HUES6 (cell line): ENCODE measurements around the gene TOM1L2.
A peak's percentile ranks its signal among the peaks of the same experiment; 100 is the strongest.

Experiments
- H3K27ac ChIP-seq: 2 replicates; pipeline ENCODE4 v1.7.0; 2013; ENCODE audit warnings: low read depth, mild to moderate bottlenecking, low read length, inconsistent platforms
- H3K27me3 ChIP-seq: 2 replicates; pipeline ENCODE4 v1.6.1; 2013; ENCODE audit warnings: low read length; ENCODE audit not compliant: control insufficient read depth, insufficient read depth
- H3K36me3 ChIP-seq: 2 replicates; pipeline ENCODE4 v1.6.1; 2013; ENCODE audit warnings: low read length; ENCODE audit not compliant: control insufficient read depth, insufficient read depth
- H3K4me1 ChIP-seq: 2 replicates; pipeline ENCODE4 v1.6.1; 2013; ENCODE audit warnings: low read length; ENCODE audit not compliant: control insufficient read depth, insufficient read depth
- H3K4me3 ChIP-seq: 2 replicates; pipeline ENCODE4 v1.5.1; 2013; ENCODE audit warnings: low read depth, low read length
- H3K9ac ChIP-seq: one replicate; pipeline ENCODE4 v1.6.1; 2013; ENCODE audit warnings: mild to moderate bottlenecking, low read length
- H3K9me3 ChIP-seq: 2 replicates; pipeline ENCODE4 v1.6.1; 2013; ENCODE audit warnings: low read depth, low read length; ENCODE audit not compliant: control insufficient read depth, insufficient read depth

Gene TOM1L2

DNA sequence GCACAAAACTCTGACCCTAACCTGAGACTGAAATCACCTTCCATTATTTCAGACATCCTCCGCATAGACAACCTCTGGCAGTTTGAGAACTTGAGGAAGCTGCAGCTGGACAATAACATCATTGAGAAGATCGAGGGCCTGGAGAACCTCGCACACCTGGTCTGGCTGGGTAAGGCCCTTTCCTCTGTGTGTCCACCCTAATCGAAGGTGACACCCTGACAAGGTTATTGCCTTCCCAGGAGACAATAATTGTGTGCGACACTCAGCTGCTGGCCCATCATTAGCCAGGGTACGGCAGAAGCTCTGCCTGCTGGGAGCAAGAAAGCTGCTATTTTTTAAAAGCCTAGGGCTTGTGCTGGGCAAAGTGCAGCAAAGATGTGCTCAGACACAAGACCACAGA is 11.6 kb upstream of the TOM1L2 start:
- Histone ChIP-seq H3K4me1 (no peaks in the 10 kb centered on the region), H3K9ac (no peak overlapping the region), H3K27ac (no peak overlapping the region), H3K36me3 (no peaks in the 10 kb centered on the region), H3K4me3 (no peak overlapping the region), H3K9me3 (no peaks in the 10 kb centered on the region), H3K27me3 (no peaks in the 10 kb centered on the region)

GRCh38 chr17:17983376-17983775 is 11.2 kb upstream of the TOM1L2 start:
- no peak overlapping the region for H3K9ac ChIP-seq
- H3K27ac ChIP-seq, result no peak overlapping the region
- H3K36me3 ChIP-seq, result no peaks in the 10 kb centered on the region
- H3K4me3 ChIP-seq, result no peak overlapping the region
- H3K9me3 ChIP-seq, result no peaks in the 10 kb centered on the region
- no peaks in the 10 kb centered on the region for H3K27me3 ChIP-seq
- no peaks in the 10 kb centered on the region for H3K4me1 ChIP-seq

DNA sequence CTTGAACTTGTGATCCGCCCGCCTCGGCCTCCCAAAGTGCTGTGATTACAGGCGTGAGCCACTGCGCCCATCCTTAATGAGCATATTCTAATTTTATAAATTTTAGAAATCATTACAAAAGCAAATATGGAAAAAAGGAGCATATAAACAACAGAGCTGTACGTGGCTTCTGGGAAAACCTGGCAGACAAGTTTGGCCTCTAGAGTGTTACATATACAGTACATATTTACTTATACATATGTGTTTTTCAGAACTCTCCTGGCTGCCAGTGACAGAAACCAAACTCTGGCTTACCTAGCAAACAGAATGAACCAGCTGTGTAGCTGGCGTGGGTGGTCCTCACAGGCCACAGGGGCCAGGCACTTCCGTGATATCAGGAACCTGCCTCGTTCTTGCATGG is 10.6 kb upstream of the TOM1L2 start:
- Histone ChIP-seq H3K9me3 (no peaks in the 10 kb centered on the region), H3K36me3 (no peaks in the 10 kb centered on the region), H3K27ac (no peak overlapping the region), H3K27me3 (no peaks in the 10 kb centered on the region), H3K4me1 (no peaks in the 10 kb centered on the region), H3K4me3 (no peak overlapping the region), H3K9ac (no peak overlapping the region)

DNA sequence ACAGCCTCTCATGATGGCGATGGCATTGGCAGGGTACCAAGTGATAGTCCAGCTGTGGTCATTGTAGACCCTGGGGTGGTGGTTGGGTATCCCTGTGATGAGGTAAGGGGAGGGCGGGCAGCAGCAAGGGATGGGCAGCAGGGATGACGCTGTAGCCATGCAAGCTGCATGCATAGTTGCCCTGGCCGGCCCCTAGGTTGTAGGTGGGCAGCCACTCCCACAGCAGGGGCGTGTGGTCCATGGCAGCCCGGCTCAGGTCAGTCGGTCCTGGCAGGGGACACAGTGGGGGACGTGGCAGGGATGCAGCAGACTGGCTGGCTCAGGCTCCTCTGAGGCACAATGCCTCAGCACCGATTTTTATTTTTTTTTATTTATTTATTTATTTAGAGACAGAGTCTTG is 9.1 kb upstream of the TOM1L2 start:
- Histone ChIP-seq H3K9me3 (no peaks in the 10 kb centered on the region), H3K4me1 (no peaks in the 10 kb centered on the region)

GRCh38 chr17:17979778-17980177 is 7.6 kb upstream of the TOM1L2 start:
- no peak overlapping the region for H3K27ac ChIP-seq
- H3K9me3 ChIP-seq, result no peaks in the 10 kb centered on the region
- no peaks in the 10 kb centered on the region for H3K27me3 ChIP-seq
- H3K36me3 ChIP-seq, result no peaks in the 10 kb centered on the region
- no peak overlapping the region for H3K4me3 ChIP-seq
- H3K4me1 ChIP-seq, result no peaks in the 10 kb centered on the region
- no peak overlapping the region for H3K9ac ChIP-seq

More for the DNA sequence above, 9.1 kb upstream of the TOM1L2 start:
- Histone ChIP-seq H3K36me3 (no peaks in the 10 kb centered on the region), H3K27ac (no peak overlapping the region), H3K9ac (no peak overlapping the region), H3K4me3 (no peak overlapping the region), H3K27me3 (no peaks in the 10 kb centered on the region)

GRCh38 chr17:17978481-17979424 is 6.6 kb upstream of the TOM1L2 start:
- no peak overlapping the region for H3K4me3 ChIP-seq
- H3K27me3 ChIP-seq, result no peaks in the 10 kb centered on the region
- H3K4me1 ChIP-seq, result no peaks in the 10 kb centered on the region
- H3K9ac ChIP-seq, result no peak overlapping the region
- no peaks in the 10 kb centered on the region for H3K36me3 ChIP-seq
- no peak overlapping the region for H3K27ac ChIP-seq
- H3K9me3 ChIP-seq, result no peaks in the 10 kb centered on the region

DNA sequence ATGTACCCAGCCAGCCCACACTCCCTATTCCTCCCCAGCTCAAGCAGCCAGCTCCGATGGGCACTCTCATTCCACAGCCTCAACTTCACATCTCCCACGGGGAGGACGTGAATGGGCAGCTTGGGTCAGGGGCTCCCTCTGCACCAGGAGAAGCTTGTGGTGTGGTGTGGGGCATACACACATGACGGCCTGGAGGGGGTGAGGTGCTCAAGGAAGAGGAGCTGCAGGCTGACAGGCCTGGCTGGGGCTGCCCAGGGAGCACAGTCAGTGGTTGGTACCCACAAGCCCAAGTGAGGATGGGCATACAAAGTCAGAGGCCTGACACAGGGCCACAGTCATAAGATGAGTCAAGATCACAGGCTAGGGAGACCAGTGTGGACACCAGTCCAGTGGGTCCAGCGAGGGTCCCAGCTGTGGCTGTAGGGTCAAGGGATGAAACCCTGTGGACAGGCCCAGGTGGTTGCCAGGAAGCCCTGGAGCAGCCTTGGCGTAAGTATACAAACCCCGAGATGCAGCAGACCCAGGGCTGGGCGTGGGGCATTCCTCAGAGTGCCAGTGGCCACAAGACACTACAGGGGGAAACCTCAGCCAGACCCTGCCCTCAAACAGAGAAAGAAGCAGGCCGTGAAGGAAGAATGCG is 4.9 kb upstream of the TOM1L2 start:
- Histone ChIP-seq H3K27me3 (no peaks in the 10 kb centered on the region), H3K36me3 (no peaks in the 10 kb centered on the region), H3K4me3 (no peak overlapping the region), H3K9me3 (no peaks in the 10 kb centered on the region), H3K9ac (no peak overlapping the region), H3K4me1 (0 out of 2 replicates have a peak, but pooled peaks cover 2% of the 10 kb centered on the region), H3K27ac (no peak overlapping the region)

- Histone ChIP-seq H3K36me3 (no peaks in the 10 kb centered on the region), H3K27ac (no peak overlapping the region), H3K4me3 (no peak overlapping the region), H3K27me3 (no peaks in the 10 kb centered on the region), H3K9ac (no peak overlapping the region), H3K4me1 (0 out of 2 replicates have a peak, but pooled peaks cover 2% of the 10 kb centered on the region), H3K9me3 (no peaks in the 10 kb centered on the region)
Observed at GRCh38 chr17:17975436-17975835, 3.2 kb upstream of the TOM1L2 start.

DNA sequence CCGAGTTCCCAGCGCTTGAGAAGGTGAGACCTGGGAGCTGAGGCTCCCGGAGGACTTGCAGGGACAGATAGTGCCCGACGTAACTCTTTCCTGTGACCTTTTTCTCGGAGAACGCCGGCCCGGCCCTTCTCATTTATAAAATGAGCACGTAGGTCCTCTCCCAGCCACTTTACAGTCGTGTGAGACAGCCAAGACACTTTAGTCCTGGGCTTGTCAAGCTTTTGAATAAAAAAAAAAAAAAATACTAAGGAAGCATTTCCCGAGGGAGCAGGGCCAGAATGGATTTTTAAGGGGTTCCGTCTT is 703 bp upstream of the TOM1L2 start:
- no peaks in the 10 kb centered on the region for H3K27me3 ChIP-seq
- peak overlapping the region; percentile 68 for H3K4me3 ChIP-seq
- H3K4me1 ChIP-seq, result 0 out of 2 replicates have a peak, but pooled peaks cover 2% of the 10 kb centered on the region
- peak overlapping the region; percentile 24 for H3K9ac ChIP-seq
- H3K27ac ChIP-seq, result no peak overlapping the region
- no peaks in the 10 kb centered on the region for H3K36me3 ChIP-seq
- H3K9me3 ChIP-seq, result no peaks in the 10 kb centered on the region

- H3K27me3 ChIP-seq, result no peaks in the 10 kb centered on the region
- no peak overlapping the region for H3K27ac ChIP-seq
- H3K36me3 ChIP-seq, result no peaks in the 10 kb centered on the region
- peak overlapping the region; percentile 47 for H3K9ac ChIP-seq
- H3K4me3 ChIP-seq, result peak overlapping the region; percentile 72
- no peaks in the 10 kb centered on the region for H3K9me3 ChIP-seq
- 0 out of 2 replicates have a peak, but pooled peaks cover 2% of the 10 kb centered on the region for H3K4me1 ChIP-seq
Observed at GRCh38 chr17:17971431-17972125, 622 bp downstream of the TOM1L2 start.
